ENCODE data around the gene GPR35. TPM values are rescaled to one million over a fixed set of nuclear protein-coding genes. Genes with fewer than 3 reads are reported as not detected.

Gene GPR35
- polyA plus RNA-seq, 1 experiment = 0.06 TPM

GRCh38 chr2:240623531-240624010, 1.7 kb upstream of the GPR35 start:
- POLR2A ChIA-PET = no interaction called here
- Histone ChIP-seq H3K27ac (ENCODE audit: low read depth, low read length) (no peak overlapping the region), H3K27me3 (ENCODE audit: control insufficient read depth, insufficient read depth, low read length) (peaks cover 8% of the 10 kb centered on the region), H3K4me3 (ENCODE audit: low read depth, low read length) (no peak overlapping the region), H3K9me3 (ENCODE audit: control insufficient read depth, insufficient read depth, low read length) (no peaks in the 10 kb centered on the region; the same call in 1 of the 2 replicates)
- no peak for DNase-seq (ENCODE audit: low read depth, low spot score)
- TF ChIP-seq CTCF (IDR thresholded peaks at IDR 0.05; ENCODE audit: low read depth, low read length) = no peak
- CTCF ChIA-PET = no interaction called here

- Histone ChIP-seq H3K27me3 (ENCODE audit: control insufficient read depth, insufficient read depth, low read length) (peaks cover 14% of the 10 kb centered on the region), H3K27ac (ENCODE audit: low read depth, low read length) (no peak overlapping the region), H3K9me3 (ENCODE audit: control insufficient read depth, insufficient read depth, low read length) (no peaks in the 10 kb centered on the region; the same call in 1 of the 2 replicates), H3K4me3 (ENCODE audit: low read depth, low read length) (no peak overlapping the region)
- ChIA-PET CTCF (no interaction called here), POLR2A (no interaction called here)
- TF ChIP-seq CTCF (IDR thresholded peaks at IDR 0.05; ENCODE audit: low read depth, low read length) = no peak
- DNase-seq (ENCODE audit: low read depth, low spot score) = no peak
Measured at GRCh38 chr2:240624011-240624949, 1.0 kb upstream of the GPR35 start.

- peaks cover 7% of the 10 kb centered on the region for H3K9me3 ChIP-seq (ENCODE audit: control insufficient read depth, insufficient read depth, low read length)
- no peak overlapping the region for H3K27ac ChIP-seq (ENCODE audit: low read depth, low read length)
- CTCF ChIA-PET = interaction anchor here (0.7 kb wide), 1 partner anchor 30 kb away, joined by 4 read pairs; no protein-coding TSS in a partner anchor
- POLR2A ChIA-PET = interaction anchor here (0.6 kb wide), 1 partner anchor 173 kb away, joined by 7 read pairs; no protein-coding TSS in a partner anchor
- no peak overlapping the region for H3K4me3 ChIP-seq (ENCODE audit: low read depth, low read length)
- TF ChIP-seq CTCF (IDR thresholded peaks at IDR 0.05; ENCODE audit: low read depth, low read length) = no peak
- no peak for DNase-seq (ENCODE audit: low read depth, low spot score)
- peaks cover 12% of the 10 kb centered on the region for H3K27me3 ChIP-seq (ENCODE audit: control insufficient read depth, insufficient read depth, low read length)
Measured at GRCh38 chr2:240626531-240627300, 1.4 kb downstream of the GPR35 start.

GRCh38 chr2:240627736-240628506, 2.6 kb downstream of the GPR35 start:
- POLR2A ChIA-PET = interaction anchor here (0.6 kb wide), 1 partner anchor 172 kb away, joined by 7 read pairs; no protein-coding TSS in a partner anchor
- TF ChIP-seq CTCF (IDR thresholded peaks at IDR 0.05; ENCODE audit: low read depth, low read length) = no peak
- no peak overlapping the region for H3K27ac ChIP-seq (ENCODE audit: low read depth, low read length)
- H3K9me3 ChIP-seq (ENCODE audit: control insufficient read depth, insufficient read depth, low read length) = peaks cover 14% of the 10 kb centered on the region
- H3K27me3 ChIP-seq (ENCODE audit: control insufficient read depth, insufficient read depth, low read length) = peaks cover 12% of the 10 kb centered on the region
- no peak for DNase-seq (ENCODE audit: low read depth, low spot score)
- H3K4me3 ChIP-seq (ENCODE audit: low read depth, low read length) = no peak overlapping the region
- CTCF ChIA-PET = no interaction called here

All from AG04450 (cell line).